Neural cell (in vitro differentiated cells): ENCODE data around the gene ZSCAN21. TPM values are rescaled to one million over a fixed set of nuclear protein-coding genes. Genes with fewer than 3 reads are reported as not detected.

Source experiments
- H2AFZ ChIP-seq: fragments of 200-600, 300-800 bp; sonication (generic), shearing (Covaris generic); 2 replicates; pipeline ENCODE4 v1.6.0; 2014; ENCODE audit warnings: low read depth, mild to moderate bottlenecking, antibody characterized with exemption, low read length, moderate library complexity
- H3F3A ChIP-seq: fragments of 200-600 bp; shearing (Covaris generic); 2 replicates; pipeline ENCODE4 v1.6.1; 2016; ENCODE audit warnings: mild to moderate bottlenecking, moderate library complexity, mixed read lengths, antibody characterized with exemption, low read length; ENCODE audit not compliant: insufficient read depth, poor library complexity, severe bottlenecking
- H3K27ac ChIP-seq: fragments of 200-600, 300-800 bp; sonication (generic), shearing (Covaris generic); 2 replicates; pipeline ENCODE4 v1.5.1; 2014; ENCODE audit warnings: mild to moderate bottlenecking, low read length, moderate library complexity
- H3K27me3 ChIP-seq: fragments of 300-800, 200-600 bp; sonication (generic), shearing (Covaris generic); 2 replicates; pipeline ENCODE4 v1.6.0; 2014; ENCODE audit warnings: mild to moderate bottlenecking, low read depth, low read length, moderate library complexity; ENCODE audit not compliant: insufficient read depth
- H3K36me3 ChIP-seq: fragments of 300-800, 200-600 bp; sonication (generic), shearing (Covaris generic); 2 replicates; pipeline ENCODE4 v1.5.1; 2014; ENCODE audit warnings: mild to moderate bottlenecking, antibody characterized with exemption, low read length, moderate library complexity; ENCODE audit not compliant: insufficient read depth
- H3K4me2 ChIP-seq: fragments of 300-800, 200-600 bp; sonication (generic), shearing (Covaris generic); 2 replicates; pipeline ENCODE4 v1.6.0; 2014; ENCODE audit warnings: mild to moderate bottlenecking, low read length
- H3K4me3 ChIP-seq: fragments of 300-800, 200-600 bp; sonication (generic), shearing (Covaris generic); 2 replicates; pipeline ENCODE4 v1.5.1; 2014; ENCODE audit warnings: mild to moderate bottlenecking, low read length, moderate library complexity
- H3K79me2 ChIP-seq: fragments of 200-600 bp; shearing (Covaris generic); replicated peaks from 2 replicates; pipeline ENCODE4 v1.6.0; 2014; ENCODE audit warnings: mild to moderate bottlenecking, low read length, moderate library complexity; ENCODE audit not compliant: insufficient read depth
- H3K9ac ChIP-seq: fragments of 300-800, 200-600 bp; sonication (generic), shearing (Covaris generic); 2 replicates; pipeline ENCODE4 v1.6.1; 2016; ENCODE audit warnings: mild to moderate bottlenecking, low read length, mixed read lengths
- H3K9me2 ChIP-seq: fragments of 200-600 bp; shearing (Covaris generic); 2 replicates; pipeline ENCODE4 v1.6.1; 2016; ENCODE audit warnings: mild to moderate bottlenecking, low read length, mixed read lengths; ENCODE audit not compliant: insufficient read depth
- H3K9me3 ChIP-seq: fragments of 200-600, 300-800 bp; sonication (generic), shearing (Covaris generic); 2 replicates; pipeline ENCODE4 v1.6.1; 2016; ENCODE audit warnings: mild to moderate bottlenecking, mixed run types, low read length, moderate library complexity, mixed read lengths
- H4K20me1 ChIP-seq: fragments of 200-600 bp; shearing (Covaris generic); 2 replicates; pipeline ENCODE4 v1.6.1; 2016; ENCODE audit warnings: mild to moderate bottlenecking, mixed run types; ENCODE audit not compliant: insufficient read depth
- CTCF ChIP-seq: fragments of 450-650 bp; IDR thresholded peaks from 2 replicates; pipeline ENCODE4 v1.5.1; 2014; ENCODE audit warnings: antibody characterized with exemption, mild to moderate bottlenecking, moderate library complexity; ENCODE audit not compliant: poor library complexity, severe bottlenecking
- EP300 ChIP-seq: fragments of 450-650 bp; conservative IDR thresholded peaks from 2 replicates; pipeline ENCODE4 v1.6.1; 2014; ENCODE audit warnings: antibody characterized with exemption, mild to moderate bottlenecking, moderate library complexity; ENCODE audit not compliant: poor library complexity, severe bottlenecking
- EZH2 ChIP-seq: fragments of 200-600, 300-800 bp; shearing (Covaris generic), sonication (generic); IDR thresholded peaks from 2 replicates; pipeline ENCODE4 v1.6.1; 2014; ENCODE audit warnings: antibody characterized with exemption, low read length, borderline replicate concordance, mild to moderate bottlenecking; ENCODE audit not compliant: insufficient read depth, poor library complexity, severe bottlenecking
- MXI1 ChIP-seq: fragments of 450-650 bp; conservative IDR thresholded peaks from 2 replicates; pipeline ENCODE4 v1.6.1; 2014; ENCODE audit warnings: antibody characterized with exemption, mild to moderate bottlenecking; ENCODE audit not compliant: poor library complexity, severe bottlenecking
- POLR2AphosphoS5 ChIP-seq: IDR thresholded peaks from 2 replicates; pipeline ENCODE4 v1.6.1; 2012
- RAD21 ChIP-seq: fragments of 450-650 bp; conservative IDR thresholded peaks from 2 replicates; pipeline ENCODE4 v1.6.1; 2014; ENCODE audit warnings: antibody characterized with exemption, mild to moderate bottlenecking, moderate library complexity
- REST ChIP-seq: IDR thresholded peaks from 2 replicates; pipeline ENCODE4 v1.6.1; 2012; ENCODE audit warnings: borderline replicate concordance
- SMC3 ChIP-seq: fragments of 450-650 bp; conservative IDR thresholded peaks from 2 replicates; pipeline ENCODE4 v1.6.1; 2014; ENCODE audit warnings: antibody characterized with exemption, mild to moderate bottlenecking, moderate library complexity; ENCODE audit not compliant: poor library complexity
- TAF1 ChIP-seq: IDR thresholded peaks from 2 replicates; pipeline ENCODE4 v1.6.1; 2012; ENCODE audit warnings: low read depth
- polyA plus RNA-seq: library from polyadenylated mRNA; depleted of rRNA; stranded (reverse); fragments of >200 nt; gene quantifications from 2 replicates; pipeline ENCODE4 v1.2.3, GENCODE V29; 2014

Gene ZSCAN21
- polyA plus RNA-seq, 1 donor from 2014 or later, result 27.6 TPM

- Histone ChIP-seq H3K79me2 (peaks cover 3% of the 10 kb centered on the region), H4K20me1 (no peaks in the 10 kb centered on the region), H3K9ac (no peak overlapping the region), H3K4me3 (no peak overlapping the region), H3K4me2 (no peak overlapping the region), H3K9me3 (peaks cover 12% of the 10 kb centered on the region), H3K9me2 (no peaks in the 10 kb centered on the region), H3K27me3 (no peaks in the 10 kb centered on the region), H2AFZ (no peak overlapping the region), H3K36me3 (peaks cover 36% of the 10 kb centered on the region), H3K27ac (no peak overlapping the region), H3F3A (no peaks in the 10 kb centered on the region)
- TF ChIP-seq POLR2AphosphoS5 (no peak), REST (no peak), MXI1 (no peak), CTCF (no peak), EP300 (no peak), RAD21 (no peak), TAF1 (no peak), SMC3 (no peak), EZH2 (no peak)
Measured at GRCh38 chr7:100071018-100071723, 21.6 kb downstream of the ZSCAN21 start.

- H3K36me3 ChIP-seq, result peaks cover 42% of the 10 kb centered on the region
- H3K27ac ChIP-seq, result no peak overlapping the region
- H4K20me1 ChIP-seq, result no peaks in the 10 kb centered on the region
- H3K27me3 ChIP-seq, result no peaks in the 10 kb centered on the region
- peaks cover 10% of the 10 kb centered on the region for H3K79me2 ChIP-seq
- no peak for TF ChIP-seq EP300
- TF ChIP-seq CTCF, result no peak
- no peak for TF ChIP-seq POLR2AphosphoS5
- no peak for TF ChIP-seq TAF1
- no peak for TF ChIP-seq RAD21
- TF ChIP-seq MXI1, result no peak
- no peak for TF ChIP-seq EZH2
- no peak for TF ChIP-seq REST
- TF ChIP-seq SMC3, result no peak
- no peak overlapping the region for H3K9ac ChIP-seq
- peaks cover 12% of the 10 kb centered on the region for H3K9me3 ChIP-seq
- no peak overlapping the region for H2AFZ ChIP-seq
- H3F3A ChIP-seq, result no peaks in the 10 kb centered on the region
- no peak overlapping the region for H3K4me2 ChIP-seq
- no peaks in the 10 kb centered on the region for H3K9me2 ChIP-seq
- no peak overlapping the region for H3K4me3 ChIP-seq
Measured at GRCh38 chr7:100072462-100072861, 22.9 kb downstream of the ZSCAN21 start.
